Right lobe of liver (tissue), 4 donors: Measurements from ENCODE around the gene KRTAP10-9.

Source experiments
- POLR2A ChIP-seq: fragments of 450-650 bp; IDR thresholded peaks from one replicate; pipeline ENCODE4 v1.6.1; 2017; ENCODE audit warnings: antibody characterized with exemption, mild to moderate bottlenecking
- TF ChIP-seq, protein P1 (sequence below), 4 donors: fragments of 200-600 bp in 3 of 4; fragments of 450-650 bp in 1 of 4; IDR thresholded peaks; one replicate each; pipeline versions ENCODE4 v1.5.1 to v1.8.0; 2016 to 2022; ENCODE audit warnings: antibody characterized with exemption in 4 of 4, mild to moderate bottlenecking in 2 of 4
- donor health status: DM: no; HTN: no; CAD: no.
- donor health status: DM: no; HTN: no; CAD: no.
- donor health status: DM: no; HTN: yes; CAD: no.

DNA sequence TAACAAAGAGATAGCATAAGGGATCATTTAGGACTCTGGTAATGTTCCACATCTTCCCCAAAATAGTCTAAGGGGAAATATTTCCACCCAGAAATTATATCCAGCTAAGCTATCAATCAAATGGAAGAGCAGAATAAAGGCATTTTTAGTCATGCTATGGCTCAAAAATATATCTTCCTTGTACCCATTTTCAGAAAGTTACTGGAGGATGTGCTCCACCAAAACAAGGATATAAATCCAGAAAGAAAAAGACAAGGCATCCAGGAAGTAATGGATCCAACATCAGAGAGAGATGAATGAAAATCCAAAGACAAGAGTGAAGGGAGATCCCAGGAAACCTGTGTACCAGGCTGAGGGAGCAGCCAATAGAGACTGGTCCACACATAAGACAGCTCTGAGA lies 17.7 kb upstream of the KRTAP10-9 start:
- TF ChIP-seq POLR2A: no peak
- TF ChIP-seq, protein P1, sequence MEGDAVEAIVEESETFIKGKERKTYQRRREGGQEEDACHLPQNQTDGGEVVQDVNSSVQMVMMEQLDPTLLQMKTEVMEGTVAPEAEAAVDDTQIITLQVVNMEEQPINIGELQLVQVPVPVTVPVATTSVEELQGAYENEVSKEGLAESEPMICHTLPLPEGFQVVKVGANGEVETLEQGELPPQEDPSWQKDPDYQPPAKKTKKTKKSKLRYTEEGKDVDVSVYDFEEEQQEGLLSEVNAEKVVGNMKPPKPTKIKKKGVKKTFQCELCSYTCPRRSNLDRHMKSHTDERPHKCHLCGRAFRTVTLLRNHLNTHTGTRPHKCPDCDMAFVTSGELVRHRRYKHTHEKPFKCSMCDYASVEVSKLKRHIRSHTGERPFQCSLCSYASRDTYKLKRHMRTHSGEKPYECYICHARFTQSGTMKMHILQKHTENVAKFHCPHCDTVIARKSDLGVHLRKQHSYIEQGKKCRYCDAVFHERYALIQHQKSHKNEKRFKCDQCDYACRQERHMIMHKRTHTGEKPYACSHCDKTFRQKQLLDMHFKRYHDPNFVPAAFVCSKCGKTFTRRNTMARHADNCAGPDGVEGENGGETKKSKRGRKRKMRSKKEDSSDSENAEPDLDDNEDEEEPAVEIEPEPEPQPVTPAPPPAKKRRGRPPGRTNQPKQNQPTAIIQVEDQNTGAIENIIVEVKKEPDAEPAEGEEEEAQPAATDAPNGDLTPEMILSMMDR (IDR thresholded peaks at IDR 0.05): no peak
